Neural crest cell (in vitro differentiated cells): ENCODE results near the gene CTIF. TPM values are rescaled to one million over a fixed set of nuclear protein-coding genes. Genes with fewer than 3 reads are reported as not detected.

Source experiments
- DNase-seq: peaks from one replicate; pipeline ENCODE4 v3.0.0; 2021; ENCODE audit warnings: low read depth, mixed read lengths, low spot score
- H3K27ac Mint-ChIP-seq: one replicate; pipeline ENCODE4 v1.8.0; 2021; ENCODE audit warnings: mild to moderate bottlenecking, mixed read lengths; ENCODE audit not compliant: unreplicated experiment
- H3K27me3 Mint-ChIP-seq: 2 replicates; pipeline ENCODE4 v1.8.0; 2021; ENCODE audit warnings: low read depth, mild to moderate bottlenecking, mixed read lengths
- H3K36me3 Mint-ChIP-seq: 2 replicates; pipeline ENCODE4 v1.8.0; 2021; ENCODE audit warnings: low read depth, mild to moderate bottlenecking, mixed read lengths
- H3K4me1 Mint-ChIP-seq: 2 replicates; pipeline ENCODE4 v1.8.0; 2021; ENCODE audit warnings: mixed read lengths
- H3K4me3 Mint-ChIP-seq: one replicate; pipeline ENCODE4 v1.8.0; 2021; ENCODE audit warnings: mild to moderate bottlenecking, mixed read lengths
- H3K9me3 Mint-ChIP-seq: 2 replicates; pipeline ENCODE4 v1.8.0; 2021; ENCODE audit warnings: mixed read lengths
- total RNA-seq: library from RNA; stranded (reverse); gene quantifications from 2 replicates; pipeline ENCODE4 v1.2.1, GENCODE V29; 2021
- TF ChIP-seq, protein P1 (sequence below): fragments of 200-600 bp; sonication (generic); conservative IDR thresholded peaks from 2 replicates; pipeline ENCODE4 v1.5.0; 2021; ENCODE audit warnings: antibody characterized with exemption, mild to moderate bottlenecking

The CTIF gene
- total RNA-seq, 1 donor from 2014 or later: 52.6 TPM

DNA sequence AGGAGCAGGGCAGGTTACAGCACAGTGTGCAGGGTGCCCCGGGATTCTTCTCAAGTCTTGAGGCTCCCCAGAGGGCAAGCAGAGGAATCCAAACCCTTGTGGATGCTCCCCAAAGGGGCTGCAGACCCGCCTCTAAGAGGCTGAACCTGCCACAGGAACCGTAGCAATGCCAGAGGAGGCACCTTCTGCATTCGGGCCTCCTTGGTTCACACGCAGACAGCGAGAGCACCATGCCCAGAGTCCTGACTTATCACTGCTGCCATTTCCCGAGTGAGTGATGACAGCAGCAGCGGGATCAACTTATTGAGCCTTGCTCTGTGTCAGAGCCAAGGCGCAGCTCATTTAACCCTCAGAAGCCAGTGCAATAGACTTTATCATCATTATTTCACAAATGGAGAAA is 203.5 kb downstream of the CTIF start:
- no peak for DNase-seq
- Mint-ChIP-seq H3K36me3 (no peaks in the 10 kb centered on the region), H3K27me3 (no peaks in the 10 kb centered on the region), H3K9me3 (no peaks in the 10 kb centered on the region), H3K4me1 (peaks cover 29% of the 10 kb centered on the region), H3K4me3 (no peak overlapping the region), H3K27ac (no peak overlapping the region)
- TF ChIP-seq, protein P1, sequence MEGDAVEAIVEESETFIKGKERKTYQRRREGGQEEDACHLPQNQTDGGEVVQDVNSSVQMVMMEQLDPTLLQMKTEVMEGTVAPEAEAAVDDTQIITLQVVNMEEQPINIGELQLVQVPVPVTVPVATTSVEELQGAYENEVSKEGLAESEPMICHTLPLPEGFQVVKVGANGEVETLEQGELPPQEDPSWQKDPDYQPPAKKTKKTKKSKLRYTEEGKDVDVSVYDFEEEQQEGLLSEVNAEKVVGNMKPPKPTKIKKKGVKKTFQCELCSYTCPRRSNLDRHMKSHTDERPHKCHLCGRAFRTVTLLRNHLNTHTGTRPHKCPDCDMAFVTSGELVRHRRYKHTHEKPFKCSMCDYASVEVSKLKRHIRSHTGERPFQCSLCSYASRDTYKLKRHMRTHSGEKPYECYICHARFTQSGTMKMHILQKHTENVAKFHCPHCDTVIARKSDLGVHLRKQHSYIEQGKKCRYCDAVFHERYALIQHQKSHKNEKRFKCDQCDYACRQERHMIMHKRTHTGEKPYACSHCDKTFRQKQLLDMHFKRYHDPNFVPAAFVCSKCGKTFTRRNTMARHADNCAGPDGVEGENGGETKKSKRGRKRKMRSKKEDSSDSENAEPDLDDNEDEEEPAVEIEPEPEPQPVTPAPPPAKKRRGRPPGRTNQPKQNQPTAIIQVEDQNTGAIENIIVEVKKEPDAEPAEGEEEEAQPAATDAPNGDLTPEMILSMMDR: no peak

DNA sequence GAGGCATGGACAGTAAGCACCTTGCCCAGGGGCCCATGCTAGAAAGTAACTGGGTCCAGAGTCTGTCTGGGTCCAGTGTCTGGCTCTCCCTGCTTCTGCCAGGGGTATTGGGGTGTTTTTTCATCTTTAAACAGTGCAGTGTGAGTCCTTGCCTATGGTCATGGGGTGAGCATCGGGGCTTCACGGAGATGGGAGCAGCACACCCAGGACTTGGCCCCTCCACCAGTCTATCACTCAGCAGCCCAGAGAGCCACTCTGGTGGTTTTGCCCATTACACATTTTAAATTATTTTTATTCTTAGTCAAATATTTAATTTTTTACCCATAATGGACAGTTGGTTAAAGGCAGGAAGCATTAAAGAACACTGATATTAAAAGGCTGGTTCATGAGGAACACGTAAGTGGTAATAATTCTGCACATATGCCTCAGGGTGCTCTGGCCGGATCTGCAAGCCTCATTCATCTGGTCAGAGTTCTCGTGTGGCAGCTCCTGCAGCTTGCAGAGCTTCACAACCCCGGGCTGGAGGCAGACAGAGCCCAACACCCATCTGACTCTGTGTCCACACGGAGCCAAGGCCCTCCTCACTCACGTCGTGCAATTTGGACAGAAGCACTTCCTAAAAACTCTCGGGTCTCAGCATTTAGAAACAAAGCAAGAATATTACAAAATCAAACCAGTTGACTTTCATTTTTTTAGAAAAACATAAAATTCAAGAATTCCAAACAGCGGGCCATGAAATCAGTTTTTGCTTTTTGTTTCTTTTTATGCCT is 204.1 kb downstream of the CTIF start:
- Mint-ChIP-seq H3K4me1 (peaks cover 29% of the 10 kb centered on the region), H3K36me3 (no peaks in the 10 kb centered on the region), H3K27ac (no peak overlapping the region)

DNA sequence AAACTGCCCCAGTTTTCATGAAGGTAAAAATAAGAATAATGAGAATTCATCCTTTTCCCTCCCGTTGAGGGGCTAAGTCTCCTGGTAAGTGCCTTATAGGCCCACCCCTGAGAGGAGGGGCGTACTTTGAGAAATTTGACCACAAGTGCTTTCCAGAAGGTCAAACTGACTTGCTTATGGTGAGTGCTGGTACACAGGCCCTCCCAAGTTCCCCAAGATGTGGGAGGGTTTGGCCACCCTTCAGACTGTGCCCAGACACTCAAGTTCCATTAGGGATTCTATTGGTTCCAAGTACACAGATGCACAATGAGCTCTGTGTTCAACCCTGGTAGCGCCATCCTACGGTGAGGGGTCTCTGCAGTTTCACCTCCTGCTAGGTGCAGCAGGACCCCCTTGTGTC is 205.1 kb downstream of the CTIF start:
- Mint-ChIP-seq H3K4me1 (peaks cover 29% of the 10 kb centered on the region), H3K9me3 (no peaks in the 10 kb centered on the region), H3K27ac (no peak overlapping the region), H3K36me3 (no peaks in the 10 kb centered on the region), H3K4me3 (no peak overlapping the region), H3K27me3 (no peaks in the 10 kb centered on the region)
- DNase-seq: no peak
- TF ChIP-seq, protein P1: no peak

More for the DNA sequence above, 204.1 kb downstream of the CTIF start:
- TF ChIP-seq, protein P1: no peak
- Mint-ChIP-seq H3K9me3 (no peaks in the 10 kb centered on the region), H3K27me3 (no peaks in the 10 kb centered on the region), H3K4me3 (no peak overlapping the region)
- DNase-seq: no peak

DNA sequence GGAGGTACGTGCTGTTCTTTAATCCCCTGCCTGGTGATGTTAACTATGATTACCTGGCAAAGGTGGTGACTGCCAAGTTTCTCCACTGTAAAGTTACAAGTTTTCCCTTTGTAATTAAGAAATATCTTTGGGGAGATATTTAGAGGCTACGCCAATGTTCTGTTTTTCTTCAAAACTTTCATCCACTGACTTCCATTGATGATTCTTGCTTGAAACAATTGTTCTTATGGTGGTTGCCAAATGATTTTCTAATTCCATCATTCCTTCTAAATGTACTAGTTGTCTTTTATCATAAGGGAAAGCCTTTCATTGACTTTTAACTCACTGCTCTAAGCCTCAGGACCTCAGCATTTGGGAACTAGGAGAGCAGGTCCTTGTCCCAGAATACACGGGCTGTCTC is 206.5 kb downstream of the CTIF start:
- H3K4me3 Mint-ChIP-seq: no peak overlapping the region
- DNase-seq: no peak
- peaks cover 22% of the 10 kb centered on the region for H3K4me1 Mint-ChIP-seq

DNA sequence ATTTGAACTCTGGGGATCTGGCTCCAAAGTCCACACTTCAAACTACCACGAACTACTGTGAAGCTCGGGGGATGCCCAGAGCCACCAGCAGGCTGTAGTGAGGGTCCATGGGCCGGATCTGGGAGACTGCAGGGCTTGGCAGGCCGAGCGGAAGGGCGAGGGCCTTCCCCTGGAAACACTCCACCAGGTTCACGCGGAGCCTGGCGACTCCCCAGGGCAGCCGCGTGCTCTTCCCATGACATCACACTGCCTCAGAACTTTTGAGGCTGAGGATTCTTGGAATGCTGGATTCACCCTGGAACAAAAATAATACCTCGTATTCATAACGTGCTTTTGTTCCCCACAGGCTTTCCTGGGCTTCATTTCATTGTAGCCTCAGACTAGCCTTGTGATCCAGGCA is 210.9 kb downstream of the CTIF start:
- Mint-ChIP-seq H3K27me3 (no peaks in the 10 kb centered on the region), H3K27ac (no peak overlapping the region), H3K4me3 (no peak overlapping the region), H3K4me1 (no peaks in the 10 kb centered on the region), H3K36me3 (no peaks in the 10 kb centered on the region), H3K9me3 (no peaks in the 10 kb centered on the region)
- TF ChIP-seq, protein P1: no peak
- DNase-seq: no peak

More for the DNA sequence above, 206.5 kb downstream of the CTIF start:
- TF ChIP-seq, protein P1: no peak
- H3K9me3 Mint-ChIP-seq: no peaks in the 10 kb centered on the region
- no peak overlapping the region for H3K27ac Mint-ChIP-seq
- no peaks in the 10 kb centered on the region for H3K36me3 Mint-ChIP-seq
- H3K27me3 Mint-ChIP-seq: no peaks in the 10 kb centered on the region
